ENCODE measurements around the gene CYB5R3.
"Not testable (repeated sequence)": the region's sequence is repeated elsewhere in the genome, so short reads cannot be mapped to it uniquely, and the experiment has no call there.

Gene CYB5R3

DNA sequence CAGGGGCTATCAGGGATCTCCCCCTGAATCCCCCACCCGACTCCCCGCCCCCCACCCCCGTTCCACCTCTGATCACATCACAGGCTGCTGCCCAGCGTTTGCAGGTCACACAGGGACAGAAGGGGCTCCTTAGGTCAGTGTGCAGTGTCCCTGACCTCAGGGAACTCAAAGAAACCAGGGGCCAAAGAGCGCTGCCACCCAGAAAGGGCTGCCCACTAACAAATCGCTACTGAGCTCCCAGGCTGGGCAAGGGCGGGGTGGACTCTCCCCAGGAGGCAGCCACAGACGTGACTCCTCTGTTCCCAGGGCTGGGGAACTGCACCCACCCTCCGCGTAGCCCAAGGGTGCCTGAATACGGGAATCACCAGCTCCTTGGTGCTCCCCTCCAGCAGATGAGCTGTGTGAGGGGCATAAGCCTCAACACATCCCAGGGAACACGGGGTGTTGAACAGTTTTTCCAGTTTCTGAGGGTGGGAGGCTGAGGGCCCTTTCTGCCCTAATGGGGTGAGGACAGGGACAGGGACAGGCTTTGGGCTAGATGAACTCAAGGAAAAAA is 24.6 kb downstream of the CYB5R3 start:
- no peak for DNase-seq (ENCODE audit: low read depth in 2 of 2)

DNA sequence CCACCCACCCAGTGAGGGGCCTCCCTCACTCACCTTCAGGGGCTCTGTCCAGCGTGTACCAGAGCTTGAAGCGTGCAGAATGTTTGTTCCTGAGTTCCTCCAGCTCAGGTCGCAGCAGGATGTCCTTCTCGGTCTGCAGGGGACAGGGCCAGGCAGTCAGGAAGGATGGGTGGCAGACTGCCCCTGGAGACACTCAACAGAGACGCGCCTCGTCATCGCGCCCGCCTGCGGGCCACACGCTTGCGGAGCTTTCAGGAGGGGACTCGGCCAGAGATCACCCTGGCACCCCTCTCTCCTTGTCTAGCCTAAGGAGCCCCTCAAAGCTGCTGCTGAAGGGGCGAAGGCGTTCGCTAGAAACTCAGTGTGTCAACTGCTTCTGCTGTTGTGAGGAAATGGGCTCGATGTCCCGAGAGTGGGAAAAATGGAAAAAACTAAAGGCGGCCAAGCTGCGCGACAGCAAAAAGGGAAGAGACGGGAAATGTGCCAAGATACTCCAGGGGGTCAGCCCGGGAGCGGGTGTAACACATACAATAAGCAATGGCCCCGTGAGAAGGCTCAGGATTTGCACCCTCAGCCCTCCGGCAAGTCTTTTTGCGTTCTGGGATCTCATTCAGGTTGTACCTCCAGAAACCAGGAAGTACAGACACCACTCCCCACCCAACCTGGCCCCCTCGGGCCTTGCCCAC is 25.3 kb downstream of the CYB5R3 start:
- DNase-seq (ENCODE audit: low read depth in 2 of 2) = no peak

DNA sequence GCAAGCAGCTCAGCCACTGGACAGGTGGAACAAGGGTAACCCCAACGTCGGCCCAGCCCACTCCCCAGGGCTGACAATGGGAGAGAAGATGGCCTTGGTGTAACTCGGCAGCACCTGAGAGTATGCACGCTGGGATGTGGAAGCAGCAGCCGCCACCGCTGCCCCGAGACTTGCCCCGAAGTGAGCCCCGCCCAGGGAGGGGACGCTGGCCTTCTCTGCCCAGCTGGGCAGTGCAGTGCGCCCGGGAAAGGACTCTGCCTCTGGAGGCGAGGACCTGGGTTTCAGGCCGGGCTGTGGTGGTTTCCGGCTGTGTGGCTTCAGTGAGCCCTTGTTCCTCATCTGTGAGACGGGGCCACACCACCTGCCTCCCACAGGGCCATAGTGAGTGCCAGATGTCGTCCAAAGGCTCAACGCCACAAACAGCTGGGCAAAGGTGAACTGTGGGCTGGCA is 25.9 kb downstream of the CYB5R3 start:
- DNase-seq (ENCODE audit: low read depth in 2 of 2) = no peak

DNA sequence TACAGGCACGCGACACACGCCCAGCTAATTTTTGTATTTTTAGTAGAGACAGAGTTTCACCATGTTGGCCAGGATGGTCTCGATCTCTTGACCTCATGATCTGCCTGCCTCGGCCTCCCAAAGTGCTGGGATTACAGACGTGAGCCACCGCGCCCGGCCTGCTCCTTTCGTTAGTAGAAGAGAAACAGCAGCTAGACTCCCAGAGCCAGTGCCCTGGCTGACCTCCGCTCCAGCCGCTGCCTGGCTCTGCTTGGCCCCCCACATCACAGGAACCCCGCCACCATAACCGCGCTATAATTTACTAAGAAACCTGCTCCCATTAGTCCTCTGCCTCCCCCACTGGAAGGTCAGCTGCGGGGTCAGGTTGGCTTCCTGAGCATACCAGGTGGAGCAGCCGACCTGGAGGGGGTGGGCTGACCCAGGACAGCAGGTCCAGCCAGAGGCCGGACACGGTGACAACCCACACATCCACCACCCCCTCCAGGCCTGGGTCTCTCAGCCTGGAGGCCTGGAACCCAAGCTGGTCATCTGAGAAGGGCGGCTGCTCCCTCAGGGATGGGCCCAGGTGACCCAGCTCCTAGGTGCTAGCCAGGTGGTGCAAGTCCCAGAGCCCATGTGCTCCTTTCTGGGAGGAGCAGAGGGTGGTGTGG is 27.0 kb downstream of the CYB5R3 start:
- DNase-seq (ENCODE audit: low read depth in 2 of 2) = no peak

DNA sequence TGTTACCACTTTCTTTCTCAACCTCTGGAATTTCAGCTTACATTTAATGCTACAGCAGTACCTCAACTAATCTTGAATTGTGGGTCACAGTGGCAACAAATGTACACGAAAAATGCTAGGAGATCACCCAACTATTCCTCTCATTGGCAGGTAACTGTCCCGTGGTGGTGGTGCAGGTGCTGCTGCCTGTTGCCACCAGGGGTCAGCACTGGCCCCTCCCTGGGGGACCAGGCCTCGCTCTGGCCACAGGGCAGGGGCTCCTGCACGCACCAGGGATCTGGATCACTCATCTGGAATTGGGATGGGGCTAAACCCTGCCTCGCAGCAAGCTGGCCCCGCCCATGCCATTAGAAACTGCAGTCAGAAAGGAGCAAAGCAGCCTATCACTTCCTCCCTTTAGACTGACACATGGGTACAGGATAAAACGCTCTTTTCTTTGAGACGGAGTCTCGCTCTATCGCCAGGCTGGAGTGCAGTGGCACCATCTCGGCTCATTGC is 27.6 kb downstream of the CYB5R3 start:
- peak in 1 of 2 donors; percentile 36 for DNase-seq (ENCODE audit: low read depth in 2 of 2)

DNA sequence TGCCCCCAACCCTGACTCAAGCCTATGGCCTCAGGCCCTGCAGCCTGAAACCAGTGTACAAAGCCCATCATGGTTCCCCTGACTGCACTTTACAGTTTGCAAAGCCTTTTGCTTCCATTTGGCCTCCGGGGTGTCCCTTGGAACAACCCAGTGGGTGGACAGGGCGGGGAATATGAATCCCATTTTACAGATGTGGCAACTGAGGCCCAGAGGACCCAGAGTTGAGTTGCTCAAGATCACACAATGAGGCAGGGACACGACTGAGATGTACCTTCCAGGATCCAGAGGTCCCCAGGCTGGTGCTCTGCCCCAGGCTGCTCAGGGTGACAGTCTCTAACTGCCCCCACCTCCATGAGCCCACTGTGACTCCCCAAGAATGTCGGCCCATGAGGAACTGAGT is 29.1 kb downstream of the CYB5R3 start:
- DNase-seq (ENCODE audit: low read depth in 2 of 2) = no peak

DNA sequence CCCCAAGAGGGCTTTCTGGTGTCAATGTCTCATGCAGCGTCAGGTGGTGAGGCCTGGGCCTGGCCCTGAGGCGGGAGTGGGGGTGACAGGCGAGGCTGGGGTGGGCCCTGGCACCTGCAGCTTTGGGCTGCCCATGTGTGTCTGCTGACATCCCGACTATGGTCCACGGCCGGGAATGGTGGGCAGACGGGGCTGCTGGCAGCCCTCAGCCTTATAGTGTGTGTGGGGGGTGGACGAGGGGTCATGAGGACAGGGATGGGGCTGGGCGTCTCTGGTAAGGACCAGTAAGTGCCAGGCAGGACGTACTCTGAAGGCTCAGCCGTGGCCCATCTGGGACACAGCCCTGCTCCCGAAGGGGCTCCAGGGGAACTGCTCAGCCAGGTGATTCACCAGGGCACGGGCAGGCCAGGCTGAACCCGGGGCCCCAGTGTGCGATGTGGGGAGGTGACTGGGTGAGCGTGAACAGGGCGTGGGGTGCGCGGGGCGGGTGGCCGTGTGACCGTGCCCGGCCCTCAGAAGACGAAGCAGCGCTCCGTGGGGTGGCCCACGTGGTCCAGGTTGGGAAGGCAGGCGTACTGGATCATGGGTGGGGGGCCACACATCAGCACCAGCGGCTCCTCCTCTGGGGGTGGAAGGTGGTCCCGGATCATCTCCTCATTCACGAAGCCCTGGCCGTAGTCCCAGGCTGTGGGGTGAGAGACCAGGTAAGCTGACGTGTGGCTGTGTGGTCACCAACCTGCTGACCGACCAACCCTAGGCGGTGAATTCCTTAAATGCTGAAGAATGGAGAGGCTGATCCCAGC is 29.7 kb downstream of the CYB5R3 start:
- DNase-seq (ENCODE audit: low read depth in 2 of 2) = no peak

DNA sequence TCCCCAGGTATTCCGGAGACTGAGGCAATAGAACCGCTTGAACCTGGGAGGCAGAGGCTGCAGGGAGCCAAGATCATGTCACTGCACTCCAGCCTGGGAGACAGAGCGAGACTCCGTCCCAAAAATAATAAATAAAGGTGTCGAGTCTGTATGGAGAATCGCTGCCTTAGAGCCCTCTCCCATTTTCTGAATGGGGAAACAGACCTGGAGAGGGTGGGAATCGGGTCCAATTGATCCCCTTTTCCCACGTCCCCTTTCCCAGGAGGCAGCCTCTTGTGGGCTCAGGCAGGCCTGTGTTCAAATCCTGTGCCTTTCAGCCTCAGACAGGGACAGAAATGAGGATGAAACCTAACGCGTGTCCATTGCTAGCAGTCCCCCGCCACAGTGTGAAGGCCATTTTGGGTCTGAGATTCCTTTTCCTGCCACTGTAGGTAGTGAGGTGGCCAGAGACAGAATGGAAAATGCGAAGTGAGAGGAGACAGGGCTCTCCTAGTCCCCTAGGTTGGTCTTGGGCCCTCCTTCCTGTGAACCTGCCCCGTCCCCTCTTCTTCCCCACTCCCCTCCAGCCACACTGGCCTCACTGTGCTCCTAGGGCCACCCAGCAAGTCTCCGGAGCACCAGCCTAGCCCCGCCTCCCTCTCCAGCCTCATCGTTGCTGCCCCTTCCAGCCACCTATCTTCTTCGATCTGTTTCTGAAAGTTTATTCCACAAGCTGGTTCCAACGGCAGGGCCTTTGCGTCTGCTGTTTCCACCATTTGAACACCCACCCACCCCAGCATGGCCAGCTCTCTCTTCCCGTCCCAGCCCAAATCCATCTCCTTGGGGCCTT is 31.8 kb downstream of the CYB5R3 start:
- no peak for DNase-seq (ENCODE audit: low read depth in 2 of 2)

DNA sequence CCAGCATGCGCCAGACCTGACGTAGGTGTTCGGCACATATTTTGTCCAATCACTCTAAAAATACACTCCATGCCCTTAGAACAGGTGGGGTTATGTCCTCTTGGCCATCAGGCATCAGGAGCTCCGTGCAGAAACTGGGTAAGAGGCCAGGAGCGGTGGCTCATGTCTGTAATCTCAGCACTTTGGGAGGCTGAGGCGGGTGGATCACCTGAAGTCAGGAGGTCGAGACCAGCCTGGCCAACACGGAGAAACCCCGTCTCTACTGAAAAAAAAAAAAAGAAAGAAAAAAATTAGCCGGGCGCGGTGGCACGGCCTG is 33.4 kb downstream of the CYB5R3 start:
- DNase-seq (ENCODE audit: low read depth in 2 of 2) = not testable (repeated sequence)

DNA sequence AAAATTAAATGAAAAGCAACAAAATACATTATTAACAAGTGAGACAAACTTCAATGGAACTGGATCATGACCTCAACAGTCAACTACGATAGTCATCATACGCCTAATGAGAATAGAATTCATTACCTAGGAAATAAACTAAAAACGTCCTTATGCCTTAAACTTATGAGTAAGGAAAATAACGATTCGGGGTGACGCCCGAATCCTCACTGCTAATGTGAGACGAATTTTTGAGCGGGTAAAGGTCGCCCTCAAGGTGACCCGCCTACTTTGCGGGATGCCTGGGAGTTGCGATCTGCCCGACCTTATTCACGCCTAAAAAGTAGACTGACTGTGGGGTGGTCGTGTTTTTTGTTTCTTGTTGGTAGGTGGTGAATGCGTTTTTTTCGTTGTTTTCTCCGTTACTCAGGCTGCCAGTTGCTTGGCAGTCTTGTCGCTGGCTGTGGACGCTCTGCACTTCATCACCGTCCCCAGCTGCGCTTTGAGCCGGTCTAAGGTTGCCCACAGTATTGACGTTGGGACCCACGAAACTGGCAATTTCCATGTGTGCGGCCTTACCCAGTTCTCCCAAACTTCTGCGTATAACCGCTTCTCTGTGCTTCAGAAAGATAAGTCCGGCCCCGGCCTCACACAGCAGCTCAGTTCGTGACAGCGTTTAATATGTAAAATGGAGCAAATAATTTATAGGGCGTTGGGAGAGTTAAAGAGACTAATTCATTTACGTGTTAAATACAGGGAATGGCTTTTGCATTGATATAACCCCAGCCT is 33.9 kb downstream of the CYB5R3 start:
- DNase-seq (ENCODE audit: low read depth in 2 of 2) = peak; percentile 89 to 91

DNA sequence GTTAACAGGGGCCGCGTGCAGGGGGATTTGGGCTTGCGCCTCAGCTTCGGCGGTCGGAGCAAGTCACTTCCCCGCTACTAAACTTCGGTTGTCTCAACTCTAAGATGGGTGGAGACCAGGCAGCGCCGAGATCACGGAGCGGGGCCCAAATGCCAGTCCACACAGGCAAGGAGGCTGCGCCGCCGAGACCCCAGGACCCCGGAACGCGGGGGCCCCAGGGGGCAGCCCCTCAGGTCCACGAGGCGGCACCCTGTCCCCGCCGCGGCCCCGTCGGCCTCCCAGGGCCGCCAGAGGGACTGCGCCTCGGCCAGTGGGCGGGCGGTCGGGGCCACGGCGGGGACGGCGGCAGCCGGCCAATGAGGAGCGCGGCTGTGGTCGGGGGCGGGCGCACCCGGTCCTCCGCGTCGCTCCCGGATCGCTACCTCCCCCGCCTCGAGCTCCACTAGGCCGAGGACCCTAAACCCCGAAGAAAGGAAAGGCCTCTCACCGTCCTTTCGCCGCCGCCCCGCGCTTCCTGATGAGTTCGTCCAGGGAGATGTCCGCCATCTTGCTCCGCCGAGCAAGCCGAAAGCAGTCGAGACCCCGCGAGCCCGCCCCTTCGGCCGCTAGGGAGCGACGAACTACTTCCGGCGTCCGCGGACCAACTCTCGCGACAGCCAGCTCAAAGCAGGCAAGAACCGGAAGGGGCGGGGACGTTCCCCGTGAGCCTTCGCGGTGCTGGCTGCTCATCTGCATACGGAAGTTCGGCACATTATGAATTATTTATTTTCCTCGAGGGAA is 34.7 kb downstream of the CYB5R3 start, which contains the start of gene POLDIP3:
Gene POLDIP3 (minus strand): TSS at position 572 of the 780 bp plus-strand sequence. CDS start 26 bp downstream, at position 546.
- peak; percentile 98 to 99 for DNase-seq (ENCODE audit: low read depth in 2 of 2)

DNA sequence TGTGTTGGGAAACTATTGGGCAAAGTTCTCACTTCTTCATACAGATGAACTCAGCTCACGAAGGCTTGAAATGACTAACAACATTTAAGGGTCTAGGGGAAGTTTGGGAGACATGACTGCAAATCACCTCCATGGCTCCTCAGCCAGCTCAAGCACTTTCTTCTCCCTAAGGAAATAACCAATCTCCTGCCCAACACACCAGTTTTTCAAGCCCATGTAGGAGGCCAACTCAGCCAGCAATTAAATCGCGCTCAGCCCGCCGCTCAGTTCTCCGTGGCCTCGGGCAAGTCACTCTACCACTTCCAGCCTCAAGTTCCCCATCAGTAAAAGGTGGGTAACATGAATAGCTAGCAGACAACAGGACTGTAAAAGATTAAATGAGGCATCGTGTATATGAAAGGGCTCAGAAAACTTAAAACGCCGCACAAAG is 35.3 kb downstream of the CYB5R3 start:
- no peak for DNase-seq (ENCODE audit: low read depth in 2 of 2)

DNA sequence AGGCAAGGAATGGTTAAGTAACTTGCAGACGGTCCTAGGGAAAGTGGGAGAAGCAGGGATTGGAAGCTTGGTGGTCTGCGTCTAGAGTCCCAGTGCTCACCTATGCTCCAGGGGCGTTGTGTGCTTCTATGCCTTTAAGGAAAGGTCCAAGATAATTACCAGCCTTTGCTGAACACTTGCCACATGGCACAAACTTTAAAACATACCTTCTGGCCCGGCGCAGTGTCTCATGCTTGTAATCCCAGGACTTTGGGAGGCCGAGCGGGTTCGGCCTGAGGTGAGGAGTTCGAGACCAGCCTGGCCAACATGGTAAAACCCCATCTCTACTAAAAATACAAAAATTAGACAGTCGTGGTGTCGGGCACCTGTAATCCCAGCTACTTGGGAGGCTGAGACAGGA is 36.9 kb downstream of the CYB5R3 start:
- DNase-seq (ENCODE audit: low read depth in 2 of 2) = no peak

DNA sequence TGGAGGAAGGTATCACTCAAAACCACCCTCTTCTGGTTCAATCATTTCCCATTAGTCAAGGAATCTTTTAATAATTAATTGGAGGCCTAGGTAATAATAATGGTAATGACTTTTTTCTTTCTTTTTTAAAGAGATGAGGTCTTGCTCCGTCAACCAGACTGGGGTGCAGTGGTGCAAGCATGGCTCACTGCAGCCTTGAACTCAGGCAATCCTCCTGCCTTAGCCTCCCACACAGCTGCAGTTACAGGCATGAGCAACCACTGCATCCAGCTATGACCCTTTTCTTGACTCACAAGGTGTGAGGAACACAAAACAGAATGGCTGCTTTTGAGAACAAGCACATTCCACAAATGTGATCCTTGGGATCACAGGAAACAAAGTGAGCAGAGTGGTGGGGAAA is 38.1 kb downstream of the CYB5R3 start:
- no peak for DNase-seq (ENCODE audit: low read depth in 2 of 2)

DNA sequence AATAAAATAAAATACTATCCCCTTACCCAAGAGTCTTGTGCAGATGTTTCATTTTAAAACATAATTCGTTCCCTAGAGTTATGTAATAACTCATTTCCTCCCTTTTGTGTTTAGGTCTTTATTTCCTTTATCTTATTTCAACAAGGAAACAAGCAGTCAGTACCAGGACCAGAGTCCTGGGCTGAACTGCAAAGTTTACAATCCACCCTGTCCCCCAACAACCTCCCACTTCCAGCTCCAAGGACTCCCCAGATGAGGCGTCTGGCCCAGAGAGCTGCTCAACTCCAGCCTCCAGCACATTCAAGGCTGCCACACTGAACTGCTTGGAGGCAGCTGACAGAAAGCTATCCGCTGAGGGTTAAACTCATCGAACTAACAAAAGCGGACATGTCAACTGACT is 39.0 kb downstream of the CYB5R3 start:
- DNase-seq (ENCODE audit: low read depth in 2 of 2) = no peak

DNA sequence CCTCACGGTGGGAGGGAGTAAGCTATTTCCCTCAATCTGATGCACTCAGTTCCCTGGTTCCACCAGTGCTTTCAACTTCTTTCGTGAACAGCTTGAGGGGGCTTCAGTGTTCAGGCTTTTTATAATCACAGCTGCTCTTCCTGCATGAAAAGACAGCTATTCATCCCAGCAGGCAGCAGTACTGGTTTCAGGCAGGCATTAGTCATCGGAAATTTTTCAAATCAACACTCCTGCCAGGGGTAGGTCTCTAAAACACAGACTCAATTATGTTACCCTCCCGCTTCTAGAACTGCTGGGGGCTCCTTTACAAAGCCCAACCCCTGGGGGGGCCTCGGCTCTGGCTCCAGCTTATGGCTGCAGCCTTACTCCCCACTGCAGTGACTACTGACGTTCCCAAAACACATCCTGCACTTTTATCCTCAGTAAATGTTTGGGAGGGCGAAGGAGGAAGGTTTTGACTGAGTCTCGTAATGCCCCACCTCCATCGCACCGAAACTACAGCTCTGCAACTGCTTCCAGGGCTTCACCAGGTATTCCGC is 40.3 kb downstream of the CYB5R3 start:
- no peak for DNase-seq (ENCODE audit: low read depth in 2 of 2)

DNA sequence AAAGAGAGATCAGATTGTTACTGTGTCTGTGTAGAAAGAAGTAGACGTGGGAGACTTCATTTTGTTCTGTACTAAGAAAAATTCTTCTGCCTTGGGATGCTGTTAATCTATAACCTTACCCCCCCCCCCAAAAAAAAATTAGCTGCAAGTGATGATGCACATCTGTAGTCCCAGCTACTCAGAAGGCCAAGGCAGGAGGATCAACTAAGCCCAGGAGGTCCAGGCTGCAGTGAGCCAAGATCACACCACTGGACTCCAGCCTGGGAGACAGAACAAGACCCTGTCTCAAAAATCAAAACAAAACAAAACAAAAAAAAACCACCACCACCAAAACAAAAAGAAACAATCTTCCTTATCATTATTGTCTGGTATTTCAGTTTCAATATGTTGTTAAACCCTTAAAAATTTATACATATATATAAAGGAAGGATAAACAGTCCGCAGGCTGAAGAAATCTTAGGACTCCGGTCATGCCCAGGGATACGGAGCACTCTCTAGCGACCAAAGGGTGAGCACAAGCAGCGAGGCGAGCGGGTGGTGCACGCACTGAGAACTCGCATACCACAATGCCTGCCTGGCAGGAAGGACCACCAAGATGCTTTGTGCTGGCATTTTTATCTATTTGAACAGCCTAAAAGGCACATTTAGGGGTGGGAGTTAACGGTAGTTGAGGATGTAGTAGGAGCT is 40.9 kb downstream of the CYB5R3 start:
- DNase-seq (ENCODE audit: low read depth in 2 of 2) = no peak

DNA sequence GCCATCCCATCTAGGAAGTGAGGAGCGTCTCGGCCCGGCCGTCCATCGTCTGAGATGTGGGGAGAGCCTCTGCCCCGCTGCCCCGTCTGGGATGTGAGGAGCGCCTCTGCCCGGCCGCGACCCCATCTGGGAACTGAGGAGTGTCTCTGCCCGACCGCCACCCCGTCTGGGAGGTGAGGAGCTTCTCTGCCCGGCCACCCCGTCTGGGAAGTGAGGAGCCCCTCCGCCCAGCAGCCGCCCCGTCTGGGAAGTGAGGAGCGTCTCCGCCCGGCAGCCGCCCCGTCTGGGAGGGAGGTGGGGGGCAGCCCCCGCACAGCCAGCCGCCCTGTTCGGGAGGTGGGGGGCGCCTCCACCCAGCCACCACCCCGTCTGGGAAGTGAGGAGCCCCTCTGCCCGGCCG is 41.6 kb downstream of the CYB5R3 start:
- not testable (repeated sequence) for DNase-seq (ENCODE audit: low read depth in 2 of 2)

DNA sequence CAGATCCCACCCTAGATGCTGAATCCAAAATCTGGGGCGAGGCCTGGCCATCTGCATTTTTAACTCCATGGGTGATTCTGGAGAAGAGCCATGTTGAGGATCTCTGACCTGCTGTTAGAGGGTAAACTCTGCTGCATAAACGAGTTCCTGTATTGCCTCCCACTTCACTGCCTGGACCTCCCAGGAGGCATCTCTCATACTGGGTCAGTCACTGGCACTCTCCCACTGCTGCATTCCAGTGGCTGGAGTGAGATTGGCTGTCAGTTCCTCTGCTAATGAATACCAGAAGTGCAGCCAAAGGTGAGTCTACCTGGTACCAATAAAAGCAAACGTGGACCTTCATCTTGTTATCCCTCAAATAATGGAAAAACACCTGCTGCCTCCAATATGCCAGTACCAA is 44.8 kb downstream of the CYB5R3 start:
- no peak for DNase-seq (ENCODE audit: low read depth in 2 of 2)
